GM21423 (cell line): Measurements from ENCODE around the gene FBXL4.

Experiments
- ATAC-seq: cut with Tn5 transposase; IDR thresholded peaks from one replicate; pipeline ENCODE4 v1.9.1; 2021; ENCODE audit warnings: mild to moderate bottlenecking, moderate library complexity; ENCODE audit not compliant: unreplicated experiment

Gene FBXL4

DNA sequence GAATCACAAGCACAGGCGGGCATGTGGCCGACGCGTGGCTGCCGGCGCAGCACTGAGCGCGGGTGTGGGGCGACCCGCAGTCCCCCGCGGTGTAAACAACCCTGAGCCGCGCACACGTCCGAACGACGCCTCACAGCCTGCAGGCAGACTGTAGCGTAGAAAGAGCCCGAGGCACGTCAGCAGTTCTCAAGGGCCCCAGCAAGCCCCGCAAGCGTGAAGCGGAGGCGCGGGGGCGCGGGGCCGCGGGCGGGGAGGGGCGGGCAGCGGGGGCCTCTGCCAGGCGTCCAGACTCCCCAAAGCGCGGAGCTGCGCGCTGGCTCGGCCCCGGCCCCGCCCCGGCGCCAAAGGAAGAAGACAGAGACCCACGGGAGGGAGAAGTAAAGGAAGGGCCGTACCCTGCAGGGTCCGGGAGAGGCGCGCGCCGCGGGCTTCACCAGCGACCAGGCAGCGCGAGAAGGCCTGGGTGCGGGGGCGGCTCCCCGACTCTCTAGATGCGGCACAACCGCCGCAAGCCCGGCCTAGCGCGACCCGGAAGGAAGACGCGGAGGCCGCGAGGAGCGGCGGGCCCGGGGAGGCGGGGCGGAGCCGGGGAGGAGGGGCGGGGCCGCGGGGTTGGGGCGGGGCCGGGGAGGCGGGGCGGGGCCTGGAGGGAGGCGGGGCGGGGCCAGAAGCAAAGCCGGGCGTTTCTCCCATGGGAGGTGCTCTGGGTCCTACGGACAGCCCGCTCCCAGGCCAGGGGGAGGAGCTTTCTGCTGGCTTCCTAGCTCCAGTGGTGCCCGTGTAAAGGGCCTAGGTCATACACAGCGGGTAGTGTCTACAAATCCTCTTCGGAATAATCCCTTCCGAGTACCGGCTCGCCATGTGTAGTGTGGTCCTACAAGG is at the start of gene FBXL4:
Gene FBXL4, minus strand, starts transcription at position 536 of the 882 bp plus-strand sequence. CDS start 20,958 bp downstream, outside the sequence.
- peak; percentile 75 for ATAC-seq

DNA sequence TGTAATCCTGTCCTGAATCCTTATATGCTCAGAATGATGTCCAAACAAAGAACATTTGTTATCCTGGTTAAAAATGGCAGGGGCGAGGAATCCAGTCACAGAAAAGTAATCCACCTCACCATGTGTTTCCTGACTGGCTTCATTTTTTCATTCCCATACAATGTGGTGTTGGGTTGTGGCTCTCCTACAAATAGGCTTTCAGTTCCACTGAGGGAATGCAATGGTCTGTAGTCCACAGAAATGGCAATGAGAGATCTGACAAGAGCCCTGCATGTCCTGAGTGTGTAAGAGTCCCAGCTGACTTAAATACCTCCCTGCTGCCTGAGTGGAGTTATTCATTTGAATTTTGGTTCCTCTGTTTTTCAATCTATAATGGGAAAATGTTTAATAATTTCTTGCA is 47.4 kb upstream of the FBXL4 start:
- ATAC-seq, result no peak

DNA sequence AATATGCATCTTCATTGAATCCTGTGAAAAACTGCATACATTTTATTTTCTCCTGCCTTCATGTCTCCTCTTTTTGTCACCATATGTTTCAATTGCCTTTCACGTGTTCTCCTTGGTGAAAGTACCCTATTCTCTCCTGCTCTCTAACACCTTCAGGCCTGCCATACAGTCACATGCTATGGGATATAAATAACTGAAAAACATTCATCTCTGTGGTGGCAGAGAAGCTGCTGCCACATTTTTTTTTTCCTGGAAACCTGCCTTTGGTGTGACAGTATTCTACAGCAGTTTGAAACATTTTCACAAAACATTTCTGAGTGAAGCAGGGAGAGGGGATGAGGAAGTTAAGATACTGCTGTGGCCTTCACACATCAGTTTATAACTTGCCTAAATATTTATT is 44.8 kb upstream of the FBXL4 start:
- no peak for ATAC-seq

DNA sequence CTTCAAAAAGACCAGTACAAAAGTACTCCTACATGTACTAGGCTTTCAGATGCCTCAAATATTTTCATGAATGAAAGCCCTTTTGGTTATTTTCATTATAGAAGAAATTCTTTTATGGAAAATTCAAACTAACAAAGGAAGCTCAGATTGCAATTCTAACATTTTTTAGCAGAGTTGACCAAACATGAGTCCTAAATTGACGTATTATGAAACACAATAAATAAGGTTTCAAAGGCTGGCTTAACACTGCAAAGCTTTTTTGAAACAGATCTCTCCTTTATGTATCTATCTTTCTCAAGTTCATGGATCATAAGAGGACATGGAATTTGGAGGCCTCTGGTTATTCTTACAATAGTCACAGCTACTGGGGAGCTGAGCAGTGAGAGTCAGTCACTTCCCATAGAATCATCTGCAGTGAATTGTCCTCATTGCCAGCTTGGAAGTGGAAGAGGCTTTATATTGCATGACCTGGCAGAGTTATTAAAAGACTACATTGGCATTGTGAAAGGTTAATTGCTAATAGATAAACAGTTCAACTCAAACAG is 38.4 kb upstream of the FBXL4 start:
- no peak for ATAC-seq

DNA sequence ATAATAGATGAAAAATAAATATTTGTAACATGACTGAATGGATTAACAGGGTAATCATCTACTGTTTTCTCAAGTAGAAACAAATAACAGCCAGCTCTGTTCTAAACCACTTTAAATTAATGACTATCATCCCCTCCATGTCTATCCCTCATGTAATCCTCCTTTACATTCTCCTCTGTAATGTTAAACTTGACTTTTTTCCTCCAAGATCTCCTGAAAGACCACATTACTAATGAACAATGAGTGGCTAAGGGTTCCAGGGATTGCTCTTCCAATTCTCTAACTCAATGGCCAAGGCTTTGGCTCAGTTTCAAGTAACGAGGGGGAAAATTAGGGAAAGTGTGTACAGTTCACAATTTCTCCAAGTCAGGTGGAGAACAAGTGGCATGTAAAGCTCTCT is 37.6 kb upstream of the FBXL4 start:
- no peak for ATAC-seq

DNA sequence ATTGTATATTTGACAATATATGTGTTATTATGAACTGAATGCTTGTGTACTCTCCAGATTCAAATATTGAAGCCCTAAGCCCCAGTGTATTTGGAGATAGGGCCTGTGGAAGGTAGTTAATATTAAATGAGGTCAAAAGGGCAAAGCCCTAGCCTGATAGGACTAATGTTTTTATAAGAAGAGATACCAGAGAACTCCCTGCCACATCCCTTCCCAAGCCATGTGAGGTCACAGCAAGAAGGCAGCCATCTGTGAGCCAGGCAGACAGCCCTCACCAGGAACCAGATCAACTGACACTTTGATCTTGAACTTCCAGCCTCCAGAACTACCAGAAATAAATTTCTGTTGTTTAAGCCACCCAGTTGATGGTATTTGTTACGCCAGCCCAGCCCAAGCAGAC is 36.4 kb upstream of the FBXL4 start:
- no peak for ATAC-seq

DNA sequence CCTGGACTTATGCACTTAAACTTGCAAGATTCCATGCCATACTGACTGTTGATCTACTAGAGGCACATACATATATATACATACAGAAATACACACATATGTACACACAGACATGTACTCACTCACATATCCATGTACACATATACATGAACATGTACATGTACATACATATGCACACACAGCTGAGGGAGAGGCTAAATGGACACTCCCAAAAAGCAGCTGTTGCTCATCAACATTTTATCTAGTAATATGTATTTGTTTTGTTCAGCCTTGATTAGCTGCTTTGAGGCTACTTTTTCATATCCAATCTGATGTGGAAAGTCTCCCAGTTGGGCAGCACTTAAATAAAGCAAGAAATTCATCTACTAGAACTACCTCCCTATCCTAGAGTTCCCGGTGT is 33.7 kb upstream of the FBXL4 start:
- no peak for ATAC-seq

DNA sequence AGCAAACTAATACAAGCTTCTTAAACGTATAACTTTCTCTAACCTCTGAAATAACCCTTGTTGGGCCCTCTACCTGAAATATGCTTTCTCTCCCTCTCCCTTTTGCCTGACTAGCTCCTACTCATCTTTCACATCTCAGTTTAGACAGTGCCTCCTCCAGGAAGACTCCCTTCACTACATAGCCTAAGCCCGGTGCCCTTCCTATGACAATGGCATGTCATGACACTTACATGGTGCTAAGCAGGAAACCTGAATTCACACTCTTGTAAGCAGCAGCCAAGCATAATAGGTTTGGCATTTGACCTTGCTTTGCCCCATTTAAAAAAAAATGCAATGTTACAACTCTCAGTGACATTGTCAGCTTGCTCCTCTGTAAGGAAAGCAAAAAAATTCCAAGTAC is 33.1 kb upstream of the FBXL4 start:
- no peak for ATAC-seq

DNA sequence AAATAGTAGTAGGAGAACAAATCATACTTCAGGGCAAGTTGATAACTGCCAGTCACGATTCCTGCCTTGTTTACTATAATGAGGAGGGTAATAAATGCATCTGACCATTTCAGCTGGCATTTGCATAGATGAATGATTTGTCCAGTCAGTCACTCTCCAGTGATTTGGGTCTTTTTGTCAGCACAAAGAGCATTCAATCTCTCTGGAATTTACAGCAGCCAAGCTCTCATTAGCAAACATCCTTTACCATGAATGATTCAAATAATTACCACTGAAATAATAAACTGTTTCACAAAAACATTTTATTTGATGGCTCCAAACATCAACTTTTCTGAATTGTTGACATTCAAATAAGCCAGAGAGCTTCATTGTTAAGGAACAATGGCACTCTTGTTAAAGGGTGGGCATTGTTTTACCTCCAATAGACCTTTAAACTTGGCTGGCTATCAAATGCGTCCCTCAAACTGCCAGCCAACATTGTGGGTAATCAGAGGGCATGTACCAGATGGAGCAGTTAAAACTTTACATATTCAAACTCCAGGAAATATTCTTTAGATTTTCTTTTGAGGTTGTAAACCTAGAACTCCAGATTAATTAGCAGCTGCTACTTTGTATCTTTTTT is 30.0 kb upstream of the FBXL4 start:
- ATAC-seq, result no peak

DNA sequence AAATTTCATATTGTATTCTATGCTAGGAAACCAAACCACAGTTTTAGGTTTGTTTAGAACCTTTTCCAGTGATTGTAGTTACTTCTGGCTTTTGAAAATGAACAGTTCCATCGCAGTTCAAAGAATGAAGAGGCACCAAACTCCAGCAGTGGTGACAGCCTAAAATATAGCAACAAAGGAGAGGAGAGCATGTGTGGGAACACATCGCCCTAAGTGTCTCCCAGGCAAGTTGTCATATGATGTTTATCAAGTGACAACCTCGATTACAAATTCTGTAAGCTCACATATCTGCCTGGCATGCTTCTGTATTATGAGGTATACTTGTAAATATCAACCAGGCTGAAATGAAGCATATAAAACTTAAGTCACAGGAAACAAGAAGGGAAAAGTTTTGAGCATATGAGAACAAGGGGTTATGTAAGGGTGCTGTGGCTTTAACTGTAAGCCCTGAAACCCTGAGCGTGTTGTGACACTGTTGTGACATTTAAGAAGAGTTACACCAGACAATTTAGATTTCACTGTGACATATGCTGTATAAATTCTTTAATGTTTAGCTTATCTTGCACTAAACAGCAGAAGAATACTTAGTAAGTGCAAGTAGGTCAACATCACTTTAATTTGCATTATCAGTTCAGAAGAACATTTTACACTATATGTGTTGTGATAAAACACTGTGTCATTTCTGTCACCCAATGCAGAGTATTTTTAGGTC is 29.1 kb upstream of the FBXL4 start:
- no peak for ATAC-seq

DNA sequence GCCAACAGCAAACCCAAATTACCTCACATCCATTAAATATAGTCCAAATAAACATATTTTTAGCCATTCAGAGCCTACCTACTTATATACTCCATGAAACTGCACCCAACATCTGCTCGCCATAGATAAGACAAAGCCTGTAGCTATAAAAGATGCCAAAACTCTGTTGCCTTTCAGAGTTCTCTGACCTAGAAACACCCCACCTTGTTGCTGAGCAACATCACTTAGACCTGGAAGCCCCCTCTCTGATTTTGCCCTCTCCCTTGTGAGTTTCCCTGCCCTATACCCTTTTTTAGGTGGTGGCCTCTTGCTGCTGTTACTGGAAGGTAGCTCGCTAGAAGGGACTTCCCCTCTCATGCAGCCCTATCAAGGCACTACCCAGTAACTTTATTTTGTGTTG is 27.7 kb upstream of the FBXL4 start:
- no peak for ATAC-seq

DNA sequence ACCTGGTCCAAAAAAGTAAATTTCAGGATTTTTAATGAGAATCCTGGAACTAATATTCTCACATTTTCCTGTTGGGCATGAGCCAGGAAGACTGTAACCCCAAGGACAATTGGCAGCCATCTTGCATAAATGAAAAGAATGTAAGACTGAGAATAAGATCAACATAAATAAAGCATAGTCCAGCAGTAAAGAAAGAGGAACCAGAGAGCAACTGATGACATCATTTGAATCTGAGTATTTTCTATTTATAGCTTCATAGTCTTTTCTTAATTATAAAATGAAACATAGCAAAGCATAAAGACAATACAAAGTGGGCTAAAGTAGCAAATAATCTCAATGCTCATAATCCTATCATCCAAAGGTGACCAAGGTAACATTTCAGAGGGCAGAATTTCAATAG is 26.6 kb upstream of the FBXL4 start:
- ATAC-seq, result no peak

DNA sequence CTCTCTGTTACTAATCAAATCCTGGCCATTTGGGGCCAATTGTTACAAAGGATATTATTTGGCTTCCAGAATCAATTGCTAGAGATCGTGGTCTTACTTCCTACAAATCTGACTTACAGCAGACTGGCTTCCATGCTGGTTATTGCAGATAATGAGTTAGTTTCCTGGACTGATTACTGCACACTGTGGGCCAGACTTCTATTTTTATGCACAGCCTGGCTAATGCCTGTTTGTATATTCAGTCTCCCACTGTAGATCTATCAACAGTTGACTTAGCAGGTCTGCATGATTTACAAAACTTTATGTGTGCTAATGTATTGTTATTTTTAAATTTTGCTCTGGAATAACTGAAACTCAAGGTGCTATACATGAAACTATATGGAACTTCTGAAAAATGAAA is 25.8 kb upstream of the FBXL4 start:
- no peak for ATAC-seq

DNA sequence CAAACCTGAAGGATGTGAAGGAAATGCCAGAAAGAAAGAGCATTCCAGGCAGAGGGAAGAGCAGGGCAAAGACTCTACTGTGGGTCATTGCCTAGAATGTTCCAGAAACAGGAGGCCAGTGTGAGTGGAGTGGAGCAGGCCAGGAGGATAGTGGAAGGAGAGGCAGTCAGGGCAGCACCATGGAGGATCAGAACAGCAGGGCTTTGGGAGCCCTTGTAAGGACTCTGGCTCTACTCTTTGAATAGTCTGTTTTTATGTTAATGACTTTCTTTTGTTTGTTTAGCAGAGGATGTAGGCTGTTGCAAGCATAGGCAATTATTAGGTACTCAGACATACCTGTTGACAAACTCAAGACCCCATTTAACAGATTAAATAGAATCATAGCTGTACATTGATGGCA is 23.6 kb upstream of the FBXL4 start:
- ATAC-seq, result no peak

DNA sequence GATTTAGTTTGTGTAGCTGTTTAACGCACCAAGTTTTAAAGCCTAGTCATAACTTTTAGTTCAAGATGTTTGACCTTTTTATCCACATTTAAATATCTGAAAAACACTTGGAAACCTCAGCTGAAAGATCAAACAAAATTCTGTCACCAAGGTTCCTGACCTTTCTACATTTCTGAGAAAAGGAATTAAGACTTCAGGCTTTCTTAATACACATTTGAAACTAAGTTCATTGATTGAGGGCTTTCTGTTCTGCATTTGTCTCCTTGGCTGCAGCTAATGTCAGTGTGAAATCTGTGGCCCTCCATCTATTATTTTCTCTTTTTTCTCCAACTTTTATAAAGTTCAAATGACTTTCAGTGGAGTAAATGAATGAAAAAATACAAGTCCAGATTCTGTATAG is 22.7 kb upstream of the FBXL4 start:
- no peak for ATAC-seq

DNA sequence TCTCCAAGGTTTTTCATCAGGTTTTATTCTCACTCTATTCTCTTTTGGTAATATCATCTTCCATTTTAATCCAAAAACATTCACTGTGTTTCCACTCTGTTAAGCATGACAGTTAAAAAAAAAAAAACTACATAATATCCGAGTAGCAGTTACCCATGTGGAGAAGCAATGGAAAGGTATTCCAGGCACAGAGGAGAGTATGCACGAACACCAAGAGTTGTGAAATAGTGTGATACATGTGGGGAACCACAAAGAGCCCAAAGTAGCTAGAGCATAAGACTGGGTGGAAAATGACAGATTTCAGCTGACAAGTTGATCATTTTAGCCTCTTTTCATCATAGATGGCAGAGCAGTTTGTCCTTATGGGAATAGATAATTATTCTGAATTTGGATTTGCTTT is 19.9 kb upstream of the FBXL4 start:
- no peak for ATAC-seq

DNA sequence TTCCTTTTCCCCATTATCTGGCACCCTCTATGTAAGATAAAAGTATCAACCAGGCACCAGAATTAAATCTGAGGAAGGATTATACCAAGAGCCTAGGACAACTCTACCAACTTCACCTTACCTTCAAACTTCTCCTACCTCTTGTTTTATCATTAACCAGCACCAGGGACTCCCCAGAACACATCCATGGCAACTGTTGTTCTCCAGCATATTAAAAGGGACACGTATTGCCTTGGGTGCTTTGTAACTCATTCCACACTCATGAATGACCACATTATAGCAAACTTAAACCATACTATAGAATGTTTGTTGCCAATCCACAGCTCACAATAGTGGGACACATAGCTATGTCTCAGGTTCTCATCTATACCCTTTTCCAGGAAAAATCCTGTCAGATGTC is 11.9 kb upstream of the FBXL4 start:
- ATAC-seq, result no peak

DNA sequence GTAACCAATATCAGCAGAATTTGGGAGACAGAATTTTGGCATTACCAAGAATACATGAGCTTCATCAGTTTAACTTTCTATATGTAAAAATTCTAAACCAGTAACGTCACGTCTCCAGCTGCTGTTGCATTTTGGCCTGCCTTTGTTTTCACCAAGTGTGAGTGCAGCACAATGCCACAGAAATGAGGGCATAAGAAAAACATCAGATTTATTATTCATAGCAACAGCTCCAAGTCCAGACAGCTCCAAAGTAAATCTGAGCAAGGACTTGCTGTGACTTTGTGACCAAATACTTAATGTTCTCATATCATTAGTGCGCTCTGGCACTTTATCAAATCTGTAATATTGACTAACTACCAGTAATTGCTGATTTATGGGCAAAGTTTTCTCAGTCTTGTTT is 11.0 kb upstream of the FBXL4 start:
- ATAC-seq, result no peak

DNA sequence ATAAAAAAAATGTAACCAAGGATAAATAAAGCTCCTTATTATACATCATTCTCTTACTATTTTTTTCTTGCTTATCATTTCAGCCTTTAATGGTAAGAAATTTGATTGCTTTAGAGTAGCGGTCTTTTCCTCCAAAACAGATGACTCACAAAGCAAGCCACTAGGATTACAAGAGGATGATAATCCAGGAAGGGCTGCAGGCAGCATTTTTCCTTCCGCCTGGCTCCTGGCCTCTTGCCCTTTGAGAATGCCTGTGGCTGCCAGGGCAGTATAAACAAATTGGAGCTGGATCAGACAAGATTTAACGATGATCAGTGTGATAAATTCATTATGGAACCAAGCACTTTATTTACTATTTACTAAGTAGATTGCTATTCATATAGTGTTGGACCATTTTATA is 9.7 kb upstream of the FBXL4 start:
- no peak for ATAC-seq

DNA sequence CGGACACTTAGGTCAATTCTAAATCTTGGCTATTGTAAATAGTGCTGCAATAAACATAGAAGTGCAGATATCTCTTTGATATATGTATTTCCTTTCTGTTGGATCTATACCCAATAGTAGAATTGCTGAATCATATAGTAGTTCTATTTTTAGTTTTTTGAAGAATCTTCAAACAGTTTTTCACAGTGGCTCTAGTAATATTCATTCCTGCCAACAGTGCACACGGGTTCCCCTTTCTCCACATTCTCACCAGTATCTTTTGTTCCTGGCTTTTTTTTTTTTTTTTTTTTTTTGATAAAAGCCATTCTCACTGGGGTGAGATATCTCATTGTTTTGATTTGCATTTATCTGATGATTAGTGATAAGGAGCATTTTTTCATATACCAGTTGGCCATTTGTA is 1.8 kb upstream of the FBXL4 start:
- ATAC-seq, result no peak

DNA sequence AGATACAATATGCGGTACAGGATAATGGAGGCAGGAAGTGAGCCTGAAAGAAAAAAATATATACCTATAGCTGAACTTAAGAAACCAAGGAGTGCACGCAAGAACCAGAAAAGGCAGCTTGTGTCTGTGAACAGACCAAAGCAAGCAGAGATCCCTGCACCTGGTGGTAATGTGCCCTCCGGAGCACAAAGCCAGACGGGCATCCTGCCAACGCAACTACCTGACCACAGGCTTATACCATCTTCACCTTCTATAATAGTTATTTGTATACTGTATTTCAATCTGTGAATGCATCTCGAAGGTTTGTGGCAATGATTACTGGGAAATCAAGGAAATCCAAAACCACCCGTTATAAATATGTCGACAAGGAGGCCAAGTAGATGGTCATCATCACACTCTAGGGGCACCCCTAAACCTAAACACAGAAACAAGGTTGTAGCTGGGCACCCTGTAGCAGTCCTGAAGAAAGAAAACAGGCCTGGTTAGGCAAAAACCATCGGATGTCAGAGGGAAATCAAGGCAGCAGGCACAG is 801 bp downstream of the FBXL4 start:
- ATAC-seq, result peak; percentile 24
